ENCODE results near the gene PLEKHA6.
A peak's percentile ranks its signal among the peaks of the same experiment; 100 is the strongest.
"Not testable (repeated sequence)": the region's sequence is repeated elsewhere in the genome, so short reads cannot be mapped to it uniquely, and the experiment has no call there.

The PLEKHA6 gene

DNA sequence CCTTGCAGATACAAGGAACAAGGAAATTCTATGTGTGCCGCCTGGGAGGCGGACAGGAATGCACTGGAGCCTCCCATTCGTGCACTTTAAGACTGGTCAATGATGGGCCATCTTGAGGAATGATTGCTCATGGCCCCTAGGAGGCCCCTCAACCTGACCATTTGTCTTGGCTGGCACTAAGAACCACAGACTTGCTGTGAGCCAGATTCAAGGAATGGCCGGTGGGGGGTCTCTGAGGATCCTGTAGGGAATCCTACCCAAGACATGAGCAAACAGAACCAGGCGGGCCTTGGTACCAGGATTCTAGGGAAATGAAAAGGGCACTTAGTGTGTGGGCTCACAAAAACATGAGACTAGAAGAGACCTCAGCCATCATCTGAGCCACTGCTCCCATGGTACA, 117.8 kb downstream of the PLEKHA6 start:
- DNase-seq = no peak

DNA sequence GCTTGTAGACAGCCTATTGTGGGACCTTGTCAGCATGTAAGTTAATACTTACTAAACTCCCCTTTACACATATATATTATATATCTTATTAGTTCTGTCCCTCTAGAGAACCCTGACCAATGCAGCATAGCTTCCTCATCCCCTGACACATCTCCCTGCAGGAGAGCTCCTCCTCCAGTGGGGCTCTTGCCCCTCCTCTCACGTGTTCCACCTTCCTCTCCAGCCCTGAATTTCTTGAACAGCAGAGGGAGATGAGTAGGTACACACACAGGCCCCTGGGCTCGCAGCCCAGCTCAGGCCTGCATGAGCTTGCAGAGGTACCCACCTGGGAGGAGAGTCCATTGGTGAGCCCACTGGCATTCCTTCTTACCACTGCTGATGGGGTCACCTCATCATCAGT, 118.7 kb downstream of the PLEKHA6 start:
- no peak for DNase-seq

DNA sequence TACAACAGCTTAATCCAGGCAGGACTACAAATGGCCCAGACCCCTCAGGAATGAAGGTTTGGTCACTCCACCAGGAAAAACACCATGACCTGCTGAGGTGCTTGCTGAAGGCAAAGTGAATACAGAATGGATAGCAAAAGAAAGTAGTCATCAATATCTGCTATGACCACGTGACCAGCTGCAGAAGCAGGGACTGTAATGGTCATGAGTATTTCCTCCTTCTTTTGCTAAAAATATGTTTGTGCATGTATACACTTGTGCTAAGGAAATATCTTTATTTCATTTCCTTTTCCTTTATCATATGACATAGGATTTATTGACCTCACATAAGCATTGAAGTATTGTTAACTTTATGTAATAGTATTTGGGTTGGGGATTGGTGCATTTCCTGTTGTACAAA, 119.5 kb downstream of the PLEKHA6 start:
- DNase-seq = no peak

DNA sequence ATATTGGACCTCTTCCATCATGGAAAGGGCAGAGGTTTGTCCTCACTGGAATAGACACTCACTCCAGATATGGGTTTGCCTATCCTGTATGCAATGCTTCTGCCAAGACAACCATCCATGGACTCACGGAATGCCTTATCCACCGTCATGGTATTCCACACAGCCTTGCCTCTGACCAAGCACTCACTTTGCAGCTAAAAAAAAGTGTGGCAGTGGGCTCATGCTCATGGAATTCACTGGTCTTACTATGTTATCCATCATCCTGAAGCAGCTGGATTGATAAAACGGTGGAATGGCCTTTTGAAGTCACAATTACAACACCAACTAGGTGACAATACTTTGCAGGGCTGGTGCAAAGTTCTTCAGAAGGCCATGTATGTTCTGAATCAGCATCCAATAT, 120.3 kb downstream of the PLEKHA6 start:
- DNase-seq = not testable (repeated sequence)

DNA sequence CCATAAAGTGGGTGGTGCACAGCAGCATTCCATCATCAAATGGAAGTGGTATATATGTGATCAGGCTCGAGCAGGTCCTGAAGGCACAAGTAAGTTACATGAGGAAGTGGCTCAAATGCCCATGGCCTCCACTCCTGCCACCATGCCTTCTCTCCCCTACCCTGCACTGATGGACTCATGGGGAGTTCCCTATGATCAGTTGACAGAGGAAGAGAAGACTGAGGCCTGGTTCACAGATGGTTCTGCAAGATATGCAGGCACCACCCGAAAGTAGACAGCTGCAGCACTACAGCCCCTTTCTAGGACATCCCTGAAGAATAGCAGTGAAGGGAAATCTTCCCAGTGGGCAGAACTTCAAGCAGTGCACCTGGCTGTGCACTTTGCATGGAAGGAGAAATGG, 121.2 kb downstream of the PLEKHA6 start:
- DNase-seq = not testable (repeated sequence)

DNA sequence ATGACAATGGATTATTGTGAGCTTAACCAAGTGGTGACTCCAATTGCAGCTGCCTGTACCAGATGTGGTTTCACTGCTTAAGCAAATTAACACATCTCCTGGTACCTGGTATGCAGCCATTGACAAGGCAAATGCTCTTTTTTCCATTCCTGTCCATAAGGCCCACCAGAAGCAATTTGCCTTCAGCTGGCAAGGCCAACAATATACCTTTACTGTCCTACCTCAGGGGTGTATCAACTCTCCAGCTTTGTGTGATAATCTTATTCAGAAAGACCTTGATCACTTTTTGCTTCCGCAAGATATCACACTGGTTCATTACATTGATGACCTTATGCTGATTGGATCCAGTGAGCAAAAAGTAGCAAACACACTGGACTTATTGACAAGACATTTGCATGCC, 122.2 kb downstream of the PLEKHA6 start:
- not testable (repeated sequence) for DNase-seq

DNA sequence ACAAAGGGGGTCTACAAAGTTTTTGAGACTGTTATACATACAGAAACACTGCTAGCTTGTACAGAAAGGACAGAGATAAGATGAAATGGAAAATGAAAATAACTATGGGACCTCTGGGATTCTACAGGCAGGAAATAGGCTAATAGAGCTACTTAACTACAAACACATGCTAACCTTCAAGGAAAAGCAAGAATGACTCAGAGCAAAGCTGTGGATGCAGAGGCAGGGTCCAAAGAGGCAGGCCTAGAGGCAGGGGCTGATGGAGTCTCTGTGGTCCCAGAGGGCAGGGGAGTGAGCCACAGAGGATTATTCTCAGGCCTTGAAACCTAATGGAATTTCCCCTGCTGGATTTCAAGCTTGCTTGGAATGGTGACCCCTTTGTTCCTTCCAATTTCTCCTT, 127.2 kb downstream of the PLEKHA6 start:
- DNase-seq = no peak

DNA sequence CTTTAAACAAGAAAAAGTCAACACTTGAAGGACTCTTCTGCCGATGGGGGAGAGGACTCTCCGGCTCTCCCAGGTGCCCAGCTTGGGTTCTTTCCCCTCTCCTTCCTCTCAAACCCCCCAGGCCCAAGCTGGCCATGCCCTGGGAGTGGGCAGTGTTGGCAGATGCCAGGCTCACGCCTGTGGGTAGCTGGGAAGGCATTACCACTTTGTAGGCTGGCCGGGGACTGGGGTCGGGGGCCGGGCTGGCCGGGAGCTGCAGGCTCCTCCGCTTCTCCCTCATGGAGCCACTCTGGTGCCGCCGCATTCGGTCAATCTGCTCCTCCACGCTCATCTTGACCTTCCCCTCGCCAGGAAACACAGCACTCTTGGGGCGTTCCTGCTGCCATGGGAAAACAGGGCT, 129.5 kb downstream of the PLEKHA6 start:
- no peak for DNase-seq

DNA sequence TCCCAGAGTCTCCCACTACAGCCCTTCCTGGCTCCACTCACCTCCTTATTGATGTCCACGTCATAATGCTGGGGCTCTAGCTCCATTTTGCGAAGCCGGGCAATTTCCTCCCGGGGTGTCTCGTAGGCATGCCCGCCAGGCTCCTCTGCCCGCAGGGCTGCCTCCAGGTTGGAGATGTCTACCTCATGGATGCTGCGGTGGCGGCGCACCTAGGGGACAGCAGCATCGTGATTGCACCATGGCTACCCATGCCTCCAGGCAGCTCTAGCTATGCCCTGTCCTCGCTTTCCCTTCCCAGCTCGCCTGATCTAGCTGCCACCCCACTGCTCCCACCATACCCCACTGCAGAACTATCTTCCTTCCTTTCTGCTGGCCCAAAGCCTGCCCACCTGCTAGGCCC, 130.8 kb downstream of the PLEKHA6 start:
- no peak for DNase-seq

DNA sequence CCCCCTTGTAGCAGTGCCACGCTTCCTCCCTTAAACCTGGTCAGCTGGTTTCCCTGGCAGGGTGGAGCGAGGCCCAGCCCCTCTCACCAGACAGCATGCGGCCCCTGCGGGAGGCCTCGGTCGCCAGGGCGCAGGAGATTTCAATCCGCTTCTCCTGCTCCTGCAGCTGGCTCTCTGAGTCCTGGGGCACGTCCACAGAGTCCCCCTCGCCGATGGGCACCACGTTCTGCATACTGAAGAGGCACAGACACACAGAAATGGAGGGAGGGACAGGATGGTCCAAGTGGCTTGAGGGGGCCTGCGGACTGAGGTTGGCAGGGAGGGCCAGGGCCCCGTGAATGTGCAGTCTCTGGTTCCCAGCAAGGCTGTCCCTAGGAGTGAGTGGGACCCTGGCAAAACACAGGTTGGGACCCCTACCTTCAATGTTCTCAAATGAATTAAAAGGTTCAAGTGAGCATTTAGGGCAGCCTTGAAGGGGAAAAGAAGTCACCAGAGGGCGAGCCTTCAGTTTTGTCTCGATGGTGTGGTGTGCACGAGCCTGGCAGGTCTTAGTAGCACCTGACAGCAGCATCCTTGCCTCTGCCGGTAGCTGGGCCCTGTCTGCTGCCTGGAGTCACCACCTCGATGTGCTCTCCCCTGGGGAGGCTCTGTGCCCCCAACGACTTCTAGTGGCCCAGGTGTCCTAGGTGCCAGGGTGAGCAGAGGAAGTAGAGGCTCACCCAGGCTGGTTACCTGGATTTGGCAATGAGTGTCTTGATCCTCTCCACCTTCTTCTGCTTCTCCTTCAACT, 131.5 kb downstream of the PLEKHA6 start:
- no peak for DNase-seq

DNA sequence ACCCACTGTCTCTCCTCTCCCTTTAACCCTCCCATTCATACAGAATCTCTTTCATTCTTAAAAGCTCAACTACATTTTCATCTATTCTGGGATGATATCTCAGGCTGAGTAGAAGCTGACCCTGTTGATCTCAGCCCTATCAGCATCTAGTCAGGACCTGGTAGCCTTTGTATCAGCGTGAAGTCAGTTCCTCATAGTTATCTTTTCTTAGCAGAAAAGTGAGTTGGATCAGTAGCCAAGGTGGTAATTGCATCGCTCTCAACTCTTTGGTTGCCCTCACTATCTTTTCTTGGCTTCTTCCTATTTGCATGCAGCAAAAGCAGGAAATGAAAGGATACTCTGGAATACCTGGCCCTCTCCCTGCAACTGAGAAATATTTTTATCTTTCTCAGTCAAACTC, 132.4 kb downstream of the PLEKHA6 start:
- DNase-seq = no peak

DNA sequence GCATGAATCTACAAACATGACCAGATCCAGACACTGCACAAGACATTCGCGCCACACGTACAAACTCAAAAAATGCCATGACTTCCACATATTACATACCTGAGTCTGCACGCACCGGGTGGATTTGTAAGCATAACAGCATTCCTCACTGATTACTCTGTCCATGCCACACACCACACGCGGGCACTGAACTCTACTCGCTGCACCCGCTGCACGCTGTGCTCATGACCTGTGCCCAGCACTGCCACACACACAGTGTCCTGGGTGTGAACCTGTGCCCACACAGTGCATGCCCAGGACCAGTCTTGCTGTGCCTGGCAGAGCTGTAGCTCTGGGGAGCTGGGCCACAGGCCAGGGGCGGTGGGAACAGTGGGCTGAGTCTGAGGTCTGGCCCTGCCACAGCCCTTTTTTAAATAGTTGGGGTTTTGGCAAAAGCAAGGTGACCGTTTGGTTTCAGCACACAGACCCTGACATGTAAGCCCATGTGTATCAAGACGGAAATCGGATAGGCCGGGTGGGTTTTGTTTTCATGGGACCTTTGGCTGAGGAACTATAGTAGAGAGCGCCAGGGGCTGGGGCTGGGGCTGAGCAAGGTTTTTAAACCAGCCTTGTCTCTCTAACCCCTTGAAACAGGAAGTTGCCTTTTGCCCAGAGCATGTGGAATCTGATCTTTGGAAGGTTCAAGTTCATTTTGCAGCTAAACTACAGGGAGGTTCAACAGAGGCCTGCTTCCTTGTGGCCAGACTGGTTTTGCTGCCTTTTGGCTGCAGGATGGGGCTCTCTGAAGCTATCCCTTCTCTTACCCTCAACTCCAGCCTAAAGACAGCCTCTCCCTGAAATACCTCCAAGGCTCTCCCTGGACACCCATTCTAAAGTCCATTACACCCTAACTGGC, 133.6 kb downstream of the PLEKHA6 start:
- DNase-seq = peak in 1 of 51 donors; percentile 36

DNA sequence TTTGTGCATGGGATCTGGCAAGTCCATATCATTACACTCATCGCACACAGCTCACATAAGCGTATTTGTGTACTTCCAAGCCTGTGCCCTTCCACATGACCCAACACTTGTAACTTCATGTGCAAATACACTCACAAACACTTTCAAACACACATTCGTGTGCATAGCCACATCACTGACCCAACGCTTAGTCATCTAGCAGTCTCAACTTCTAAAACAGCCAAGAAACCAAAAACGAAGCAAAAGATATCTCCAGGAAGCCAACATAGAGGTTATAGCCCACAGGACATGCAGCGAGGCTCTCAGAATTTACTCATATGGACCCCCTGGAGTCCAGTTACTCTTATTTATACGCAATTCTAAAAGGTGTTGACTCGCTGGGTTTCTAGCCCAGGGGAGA, 135.1 kb downstream of the PLEKHA6 start:
- no peak for DNase-seq

DNA sequence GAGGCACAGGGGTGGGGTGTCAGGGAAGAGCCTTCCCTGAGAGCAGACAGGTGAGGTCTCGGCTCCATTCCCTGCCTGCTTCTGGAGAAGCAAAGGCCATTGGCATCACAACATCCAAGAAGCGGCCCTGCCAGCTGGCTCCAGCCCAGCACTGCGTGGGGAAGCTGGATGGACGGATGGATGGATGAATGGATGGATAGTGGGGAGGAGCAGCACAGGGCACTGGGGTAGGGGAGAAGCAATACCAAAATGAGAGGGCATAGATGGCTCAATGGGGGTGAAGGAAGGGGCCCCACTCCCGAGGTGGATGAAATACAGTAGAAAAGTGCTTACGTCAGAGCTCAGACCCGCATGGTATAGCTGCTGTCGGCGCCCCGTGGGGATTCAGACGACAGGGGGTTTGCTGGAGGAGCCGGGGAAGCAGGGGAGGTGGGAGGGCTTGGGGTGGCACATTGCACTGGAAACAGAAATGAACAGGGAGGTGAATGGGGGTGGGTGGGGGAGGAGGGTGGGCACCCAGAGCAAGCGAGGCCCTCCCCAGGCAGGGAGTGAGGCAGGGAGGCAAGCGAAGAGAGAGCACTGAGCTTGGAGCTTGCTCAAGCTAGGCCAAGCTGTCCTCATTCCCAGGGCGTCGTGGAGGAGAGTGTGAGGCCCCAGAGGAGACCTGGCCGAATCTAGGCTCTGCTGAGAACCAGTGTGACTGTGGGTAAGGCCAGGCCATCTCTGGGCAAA, 136.4 kb downstream of the PLEKHA6 start:
- peak in 1 of 51 donors; percentile 7 for DNase-seq

DNA sequence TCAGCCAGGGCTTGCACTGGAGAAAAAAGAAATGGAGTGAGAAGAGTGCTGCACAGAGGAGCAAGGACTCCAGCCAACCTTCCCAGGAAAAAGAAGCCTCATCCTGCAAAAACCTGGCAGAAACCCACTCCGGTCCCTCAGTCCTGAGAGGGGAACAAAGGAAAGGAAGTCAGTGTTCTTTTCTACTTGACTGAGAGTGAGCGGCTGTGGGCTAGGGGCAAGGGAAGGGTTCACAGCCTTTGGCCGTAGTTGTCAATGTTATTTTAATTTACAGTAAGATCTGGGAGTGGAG, 137.0 kb downstream of the PLEKHA6 start:
- no peak for DNase-seq

DNA sequence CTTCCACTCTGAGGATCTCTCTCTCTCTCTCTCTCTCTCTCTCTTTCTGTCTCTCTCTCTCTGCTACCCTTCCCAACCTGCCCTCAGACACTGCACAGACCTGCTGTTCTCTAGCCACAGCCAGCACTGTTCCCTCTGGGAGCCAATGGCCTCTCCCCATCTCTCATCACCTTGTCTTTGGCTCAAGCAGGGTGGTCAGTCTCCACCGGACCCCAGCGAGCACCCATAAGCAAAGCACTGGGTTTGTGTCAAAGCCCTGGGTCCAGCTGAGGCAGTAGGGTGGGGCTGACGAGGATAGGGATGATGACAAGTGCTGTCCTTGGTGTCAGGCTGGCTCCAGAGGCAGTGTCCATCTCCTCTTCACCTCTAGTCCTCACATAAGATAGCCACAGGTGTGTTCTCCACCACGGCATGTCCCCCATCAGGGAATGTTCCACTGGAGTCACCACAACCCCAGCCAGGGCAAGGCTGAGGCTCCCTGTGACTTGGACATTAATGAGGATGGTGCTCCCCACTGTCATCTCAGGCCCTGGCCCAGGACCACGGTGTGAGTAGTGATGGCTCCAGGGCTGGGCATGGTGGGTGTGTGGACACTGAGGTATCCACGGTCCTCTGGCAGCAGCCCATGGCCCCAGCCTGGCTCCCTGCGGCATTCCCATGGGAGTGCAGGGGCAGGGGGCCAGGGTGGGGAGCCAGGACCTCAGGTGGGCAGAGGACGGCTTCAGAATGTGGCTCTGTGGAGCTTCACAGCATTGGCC, 137.5 kb downstream of the PLEKHA6 start:
- no peak for DNase-seq

DNA sequence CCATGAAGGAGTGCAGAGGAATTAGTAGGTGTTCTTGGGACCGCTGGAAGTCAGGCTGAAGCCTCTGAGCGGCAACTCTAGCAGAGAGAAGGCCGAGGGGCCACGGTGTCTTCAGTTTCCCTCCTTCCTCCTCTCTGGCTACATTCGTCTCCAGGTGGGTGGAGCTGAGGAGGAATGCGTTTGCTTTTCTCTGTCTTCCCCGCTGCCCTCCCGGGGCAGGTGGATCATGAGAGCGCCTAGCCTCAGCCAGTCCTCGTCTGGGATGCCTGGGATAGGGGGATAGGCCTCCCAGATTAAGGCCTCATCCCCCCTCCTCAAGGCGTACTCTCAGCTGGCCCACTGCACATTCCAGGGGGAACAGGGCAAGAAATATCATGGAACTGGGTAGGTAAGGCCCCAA, 138.5 kb downstream of the PLEKHA6 start:
- DNase-seq = no peak

DNA sequence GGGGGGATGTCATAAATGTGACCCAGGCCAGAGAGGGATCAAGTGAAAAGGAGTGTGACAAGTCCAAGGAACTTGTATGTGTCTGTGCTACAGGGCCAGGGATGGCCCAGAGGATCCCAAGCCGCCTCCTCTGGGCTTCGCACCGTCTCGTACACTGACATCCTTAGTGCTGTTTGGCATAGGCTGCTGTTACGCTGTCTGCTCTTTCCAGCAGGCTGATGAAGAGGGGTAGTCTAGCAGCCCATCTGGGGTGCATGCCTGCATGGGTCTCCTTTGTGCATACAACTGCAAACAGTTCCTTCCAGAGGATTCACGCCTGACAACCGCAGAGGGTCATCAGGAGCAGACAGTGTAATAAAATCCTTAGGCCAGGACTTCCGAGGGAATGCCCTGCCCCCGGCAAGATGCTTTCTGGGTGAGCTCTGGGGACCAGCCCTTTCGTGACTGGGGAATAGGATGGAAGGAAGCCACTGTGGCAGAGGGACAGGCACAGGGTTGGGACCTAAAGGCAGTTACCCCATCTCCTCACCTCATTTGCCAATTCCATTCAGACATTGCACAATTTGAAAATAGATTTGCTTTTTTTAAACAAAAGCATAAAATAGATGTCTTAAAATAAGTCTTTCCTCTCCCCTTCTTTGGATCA, 139.6 kb downstream of the PLEKHA6 start:
- no peak for DNase-seq

DNA sequence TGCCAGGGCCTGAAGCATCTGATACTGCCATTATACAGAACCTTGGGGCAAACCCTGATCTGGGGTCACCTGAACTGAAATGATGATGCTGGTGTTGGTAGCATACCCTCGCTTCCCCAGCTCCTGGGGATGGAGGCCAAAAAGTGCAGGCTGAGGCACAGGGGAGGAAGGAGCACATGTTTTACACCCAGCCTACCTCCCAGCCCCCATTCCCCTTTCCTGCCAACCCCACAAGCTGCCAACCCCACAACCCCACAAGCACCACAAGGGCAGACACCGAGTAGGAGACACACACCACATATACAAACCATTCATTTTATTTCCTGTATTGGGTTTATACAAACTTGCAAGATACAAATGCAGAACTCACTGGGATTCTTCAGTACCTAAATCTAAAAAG, 141.2 kb downstream of the PLEKHA6 start:
- no peak for DNase-seq

DNA sequence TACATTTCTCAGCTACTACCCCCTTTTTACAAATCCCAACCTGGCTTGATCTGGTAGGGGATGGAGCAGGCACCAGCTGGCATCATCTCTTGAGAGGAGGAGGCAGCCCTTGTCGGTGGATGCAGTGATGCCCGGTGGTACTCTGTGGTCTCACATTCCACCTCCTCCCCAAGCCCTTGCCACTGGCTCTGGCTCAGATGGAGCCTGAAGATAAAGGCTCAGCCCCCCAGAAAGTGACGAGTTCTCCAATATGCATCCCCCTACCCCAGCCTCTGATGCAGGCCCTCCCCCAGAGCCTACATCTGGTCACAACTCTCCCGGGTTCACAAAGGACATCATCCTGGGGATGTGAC, 142.1 kb downstream of the PLEKHA6 start:
- DNase-seq = no peak

All from hypothalamus (tissue), 51 donors.